Uterus (tissue), 4 donors: ENCODE measurements around the gene RANBP1. TPM values are rescaled to one million over a fixed set of nuclear protein-coding genes. Genes with fewer than 3 reads are reported as not detected.
A peak's percentile ranks its signal among the peaks of the same experiment; 100 is the strongest.

Experiments
- DNase-seq, 2 donors: peaks; one replicate each; pipeline ENCODE4 v3.0.0-alpha.2; 2019 to 2020
- H3K27ac ChIP-seq, 2 donors: fragments of 200-600 bp; sonication (generic); 1 replicate in 1 of 2; 2 replicates in 1 of 2; pipeline ENCODE4 v1.5.1; 2016 to 2018
- H3K27me3 ChIP-seq, 2 donors: fragments of 200-600 bp; sonication (generic); one replicate each; pipeline ENCODE4 v1.5.1; 2018 to 2019; ENCODE audit warnings: control low read depth in 1 of 2
- H3K36me3 ChIP-seq, 2 donors: fragments of 200-600 bp; sonication (generic); one replicate each; pipeline ENCODE4 v1.5.1; 2019; ENCODE audit warnings: control low read depth in 1 of 2
- H3K4me1 ChIP-seq, 2 donors: fragments of 200-600 bp; sonication (generic); one replicate each; pipeline ENCODE4 v1.5.1; 2018 to 2019; ENCODE audit warnings: control low read depth in 1 of 2
- H3K4me3 ChIP-seq, 2 donors: fragments of 200-600 bp; sonication (generic); 1 replicate in 1 of 2; 2 replicates in 1 of 2; pipeline ENCODE4 v1.5.1; 2018 to 2019; ENCODE audit warnings: mild to moderate bottlenecking in 1 of 2
- H3K9me3 ChIP-seq, 2 donors: fragments of 200-600 bp; sonication (generic); one replicate each; pipeline ENCODE4 v1.5.1; 2019; ENCODE audit warnings: control low read depth in 1 of 2
- CTCF ChIP-seq, 4 experiments: fragments of 200-600 bp in 2 of 4; fragments of 450-650 bp in 2 of 4; sonication (generic) in 2 of 4; IDR thresholded peaks; one replicate each; pipeline ENCODE4 v1.5.1; 2016 to 2019; ENCODE audit warnings: antibody characterized with exemption in 4 of 4, mild to moderate bottlenecking in 2 of 4, moderate library complexity in 1 of 4
- POLR2A ChIP-seq, 2 donors: fragments of 450-650 bp; IDR thresholded peaks; one replicate each; pipeline ENCODE4 v1.6.1; 2016; ENCODE audit warnings: antibody characterized with exemption in 2 of 2, mild to moderate bottlenecking in 1 of 2, moderate library complexity in 1 of 2
- intact Hi-C: fragments of 100-400 bp; cut with DNase I; formaldehyde crosslinking; loops from one replicate; pipeline ENCODE4 v1.15.1; 2023; ENCODE audit warnings: low total_unique reads
- total RNA-seq, 4 donors: library from RNA; depleted of rRNA in 3 of 4; stranded (reverse); fragments of >200 nt in 3 of 4; gene quantifications; one replicate each; pipeline versions ENCODE4 v1.1.0 to v1.2.4, GENCODE V29; 2014 to 2023
- donor health status: DM: yes; HTN: yes; CAD: no.

The RANBP1 gene
- total RNA-seq, 4 donors from 2014 or later, result 57.6 to 233 (median 135) TPM

GRCh38 chr22:20153945-20154344 lies 38.0 kb downstream of the RANBP1 start:
- no peaks in the 10 kb centered on the region for H3K36me3 ChIP-seq
- H3K4me3 ChIP-seq, result no peak overlapping the region
- no peak overlapping the region for H3K27ac ChIP-seq
- DNase-seq, result no peak
- H3K27me3 ChIP-seq, result no peaks in the 10 kb centered on the region
- H3K9me3 ChIP-seq, result no peaks in the 10 kb centered on the region
- intact Hi-C loops, result no loop called here
- H3K4me1 ChIP-seq, result no peaks in the 10 kb centered on the region
- no peak for TF ChIP-seq POLR2A (IDR thresholded peaks at IDR 0.05)
- TF ChIP-seq CTCF (IDR thresholded peaks at IDR 0.05), result no peak

- H3K9me3 ChIP-seq, result no peaks in the 10 kb centered on the region
- no peaks in the 10 kb centered on the region for H3K4me1 ChIP-seq
- no peaks in the 10 kb centered on the region for H3K36me3 ChIP-seq
- H3K27ac ChIP-seq, result no peak overlapping the region
- no peak for TF ChIP-seq POLR2A (IDR thresholded peaks at IDR 0.05)
- TF ChIP-seq CTCF (IDR thresholded peaks at IDR 0.05), result no peak
- no peaks in the 10 kb centered on the region for H3K27me3 ChIP-seq
- DNase-seq, result no peak
- intact Hi-C loops, result loop anchor here (5.0 kb wide), 1 partner anchor 128 kb away; no protein-coding TSS in a partner anchor
- no peak overlapping the region for H3K4me3 ChIP-seq
Measured at GRCh38 chr22:20154602-20155187, 38.8 kb downstream of the RANBP1 start.

GRCh38 chr22:20155330-20156041 lies 39.6 kb downstream of the RANBP1 start:
- Histone ChIP-seq H3K4me1 (no peaks in the 10 kb centered on the region), H3K27ac (no peak overlapping the region), H3K36me3 (no peaks in the 10 kb centered on the region), H3K4me3 (no peak overlapping the region), H3K27me3 (no peaks in the 10 kb centered on the region), H3K9me3 (no peaks in the 10 kb centered on the region)
- intact Hi-C loops, result loop anchor here (2.0 to 5.0 kb wide), 2 partner anchors 113 to 127 kb away; partner anchors contain the start of gene RTN4R
- DNase-seq, result peak; percentile 32 to 51
- TF ChIP-seq POLR2A (IDR thresholded peaks at IDR 0.05) (no peak), CTCF (IDR thresholded peaks at IDR 0.05) (no peak)

- TF ChIP-seq CTCF (IDR thresholded peaks at IDR 0.05) (no peak), POLR2A (IDR thresholded peaks at IDR 0.05) (no peak)
- H3K27me3 ChIP-seq, result no peaks in the 10 kb centered on the region
- H3K27ac ChIP-seq, result no peak overlapping the region
- no peaks in the 10 kb centered on the region for H3K4me1 ChIP-seq
- no peak overlapping the region for H3K4me3 ChIP-seq
- intact Hi-C loops, result loop anchor here (2.0 to 5.0 kb wide), 2 partner anchors 113 to 126 kb away; partner anchors contain the start of gene RTN4R
- H3K9me3 ChIP-seq, result no peaks in the 10 kb centered on the region
- DNase-seq, result no peak
- no peaks in the 10 kb centered on the region for H3K36me3 ChIP-seq
Measured at GRCh38 chr22:20156042-20156389, 40.1 kb downstream of the RANBP1 start.
